Gastroesophageal sphincter (tissue), 4 donors: ENCODE measurements around the gene RNF44. TPM values are rescaled to one million over a fixed set of nuclear protein-coding genes. Genes with fewer than 3 reads are reported as not detected.
A peak's percentile ranks its signal among the peaks of the same experiment; 100 is the strongest.

Experiments
- ATAC-seq: fragments of 150-250 bp; one replicate; pipeline ENCODE4 v1.9.1; 2016; ENCODE audit warnings: mild to moderate bottlenecking, moderate library complexity
- H3K27ac ChIP-seq, 4 donors: fragments of 200-600 bp; sonication (generic) in 3 of 4; 1 replicate in 3 of 4; 2 replicates in 1 of 4; pipeline ENCODE4 v1.5.1; 2016 to 2019
- H3K27me3 ChIP-seq: fragments of 200-600 bp; sonication (generic); one replicate; pipeline ENCODE4 v1.5.1; 2019
- H3K36me3 ChIP-seq, 2 donors: fragments of 200-600 bp; sonication (generic); one replicate each; pipeline ENCODE4 v1.5.1; 2019; ENCODE audit warnings: control low read depth in 1 of 2
- H3K4me1 ChIP-seq, 3 donors: fragments of 200-600 bp; sonication (generic); 1 replicate in 2 of 3; 2 replicates in 1 of 3; pipeline ENCODE4 v1.5.1; 2016 to 2019; ENCODE audit warnings: control low read depth in 2 of 3
- H3K4me3 ChIP-seq, 2 donors: fragments of 200-600 bp; sonication (generic); one replicate each; pipeline ENCODE4 v1.5.1; 2019; ENCODE audit warnings: mild to moderate bottlenecking in 1 of 2, moderate library complexity in 1 of 2
- H3K9me3 ChIP-seq, 3 donors: fragments of 200-600 bp; sonication (generic); one replicate each; pipeline ENCODE4 v1.5.1; 2017 to 2019; ENCODE audit warnings: control low read depth in 2 of 3
- EP300 ChIP-seq: sonication (generic); formaldehyde crosslinking; IDR thresholded peaks from one replicate; pipeline ENCODE4 v1.6.1; 2017; ENCODE audit warnings: antibody characterized with exemption, mild to moderate bottlenecking
- POLR2A ChIP-seq, 2 donors: fragments of 450-650 bp; IDR thresholded peaks; one replicate each; pipeline ENCODE4 v1.6.1; 2017; ENCODE audit warnings: antibody characterized with exemption in 2 of 2, mild to moderate bottlenecking in 2 of 2, moderate library complexity in 1 of 2
- POLR2AphosphoS5 ChIP-seq: sonication (generic); formaldehyde crosslinking; IDR thresholded peaks from one replicate; pipeline ENCODE4 v1.6.1; 2017; ENCODE audit warnings: antibody characterized with exemption
- WGBS, 2 donors: methylation state at CpG; one replicate each; pipeline ENCODE4 v1.1.5; 2018; ENCODE audit warnings: low coverage in 1 of 2; 5-methylcytosine and 5-hydroxymethylcytosine counted together
- total RNA-seq, 4 donors: library from RNA; depleted of rRNA; stranded (reverse); fragments of >200 nt; gene quantifications; one replicate each; pipeline ENCODE4 v1.1.0, GENCODE V29; 2016
- TF ChIP-seq, protein P1 (sequence below), 4 experiments: fragments of 200-600 bp in 2 of 4; fragments of 450-650 bp in 2 of 4; sonication (generic) in 1 of 4; IDR thresholded peaks; one replicate each; pipeline ENCODE4 v1.5.1; 2017 to 2019; ENCODE audit warnings: antibody characterized with exemption in 4 of 4, mild to moderate bottlenecking in 2 of 4, moderate library complexity in 2 of 4

RNF44 gene
- total RNA-seq, result 10 to 100 TPM in 3 of 4 donors, 1 to 10 TPM in 1; 8.9 to 15.9 (median 12.4) TPM

DNA sequence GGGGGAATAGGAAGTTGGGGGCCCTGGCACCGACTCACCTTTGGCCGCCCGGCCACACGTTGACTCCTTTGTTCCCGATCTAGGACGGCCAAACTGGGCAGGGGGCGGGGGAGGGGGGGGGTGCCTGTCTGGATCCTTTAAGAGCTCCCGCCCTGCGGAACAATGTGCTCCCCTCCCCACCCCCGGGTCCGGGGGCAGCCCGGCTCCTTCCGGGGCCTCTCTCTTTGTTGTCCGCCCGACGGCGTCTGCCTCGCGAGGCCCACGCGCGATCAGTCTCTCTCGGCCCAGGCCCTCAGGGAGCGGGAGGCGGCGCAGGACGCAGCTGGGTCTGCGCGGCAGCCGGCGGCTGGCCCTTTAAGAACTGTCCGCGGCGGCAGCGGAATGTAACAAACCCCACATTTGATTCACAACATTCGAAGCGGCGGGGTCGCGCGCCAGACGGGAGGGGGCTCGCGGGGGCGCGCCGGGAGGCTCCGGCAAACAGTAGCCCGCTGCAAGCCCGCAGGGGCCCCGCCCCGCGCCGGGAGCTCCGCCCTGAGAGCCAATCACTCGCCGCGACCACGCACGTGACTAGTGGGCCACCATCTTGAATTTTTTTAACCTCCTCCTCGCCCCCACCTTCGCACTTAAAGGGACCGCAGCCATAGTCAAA is at the start of gene RNF44:
RNF44 (minus strand) TSS at position 501 of the 652 bp plus-strand sequence. CDS start 4,930 bp downstream, outside the sequence.
- Histone ChIP-seq H3K4me3 (peak within 1 kb of the TSS; percentile 61 to 93), H3K4me1 (peaks cover 0 to 69% (median 42%) of the 10 kb centered on the region in 3 donors), H3K27me3 (no peaks in the 10 kb centered on the region), H3K27ac (peak within 1 kb of the TSS; percentile 90 to 100 (median 97)), H3K9me3 (no peaks in the 10 kb centered on the region), H3K36me3 (peaks cover 0 to 1% of the 10 kb centered on the region in 2 donors)
- 0% methylated on average over 3 of the region's 63 CpGs; no CpG with 5 or more reads in 1 of the 2 donors for WGBS, 2 donors
- TF ChIP-seq POLR2A (IDR thresholded peaks at IDR 0.05) (peak; percentile 51 to 60), EP300 (no peak), POLR2AphosphoS5 (peak; percentile 45)
- ATAC-seq, result peak; percentile 87

DNA sequence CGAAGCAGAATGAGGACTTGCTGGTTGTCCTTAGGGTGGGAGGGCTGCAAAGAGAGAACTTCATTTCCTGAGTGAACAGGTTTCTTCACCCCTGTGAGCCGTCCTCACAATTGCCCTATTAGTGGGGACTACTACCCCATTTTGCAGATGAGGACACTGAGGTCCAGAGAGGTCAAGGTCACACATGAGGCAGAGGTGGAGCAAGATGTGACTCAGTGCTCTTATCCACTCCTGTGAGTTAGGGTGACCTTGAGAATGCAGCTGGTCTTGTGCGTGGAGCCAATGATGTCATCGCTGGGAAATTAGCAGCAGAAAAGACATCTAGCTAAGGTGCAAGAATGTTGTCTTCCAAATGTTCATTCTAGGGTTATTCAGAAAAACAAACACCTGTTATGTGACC is 45.9 kb upstream of the RNF44 start:
- no peak for ATAC-seq
- 89% methylated on average over 3 of the region's 4 CpGs for WGBS, 2 donors
- H3K4me3 ChIP-seq, result no peak overlapping the region
- H3K27ac ChIP-seq, result no peak overlapping the region
- no peak for TF ChIP-seq POLR2A (IDR thresholded peaks at IDR 0.05)
- TF ChIP-seq POLR2AphosphoS5, result no peak
- no peak for TF ChIP-seq EP300
- TF ChIP-seq, protein P1, sequence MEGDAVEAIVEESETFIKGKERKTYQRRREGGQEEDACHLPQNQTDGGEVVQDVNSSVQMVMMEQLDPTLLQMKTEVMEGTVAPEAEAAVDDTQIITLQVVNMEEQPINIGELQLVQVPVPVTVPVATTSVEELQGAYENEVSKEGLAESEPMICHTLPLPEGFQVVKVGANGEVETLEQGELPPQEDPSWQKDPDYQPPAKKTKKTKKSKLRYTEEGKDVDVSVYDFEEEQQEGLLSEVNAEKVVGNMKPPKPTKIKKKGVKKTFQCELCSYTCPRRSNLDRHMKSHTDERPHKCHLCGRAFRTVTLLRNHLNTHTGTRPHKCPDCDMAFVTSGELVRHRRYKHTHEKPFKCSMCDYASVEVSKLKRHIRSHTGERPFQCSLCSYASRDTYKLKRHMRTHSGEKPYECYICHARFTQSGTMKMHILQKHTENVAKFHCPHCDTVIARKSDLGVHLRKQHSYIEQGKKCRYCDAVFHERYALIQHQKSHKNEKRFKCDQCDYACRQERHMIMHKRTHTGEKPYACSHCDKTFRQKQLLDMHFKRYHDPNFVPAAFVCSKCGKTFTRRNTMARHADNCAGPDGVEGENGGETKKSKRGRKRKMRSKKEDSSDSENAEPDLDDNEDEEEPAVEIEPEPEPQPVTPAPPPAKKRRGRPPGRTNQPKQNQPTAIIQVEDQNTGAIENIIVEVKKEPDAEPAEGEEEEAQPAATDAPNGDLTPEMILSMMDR (IDR thresholded peaks at IDR 0.05), result no peak
- no peaks in the 10 kb centered on the region for H3K36me3 ChIP-seq
- H3K9me3 ChIP-seq, result peaks cover 0 to 25% (median 0%) of the 10 kb centered on the region in 3 donors
- H3K4me1 ChIP-seq, result no peaks in the 10 kb centered on the region
- peaks cover 7% of the 10 kb centered on the region for H3K27me3 ChIP-seq

DNA sequence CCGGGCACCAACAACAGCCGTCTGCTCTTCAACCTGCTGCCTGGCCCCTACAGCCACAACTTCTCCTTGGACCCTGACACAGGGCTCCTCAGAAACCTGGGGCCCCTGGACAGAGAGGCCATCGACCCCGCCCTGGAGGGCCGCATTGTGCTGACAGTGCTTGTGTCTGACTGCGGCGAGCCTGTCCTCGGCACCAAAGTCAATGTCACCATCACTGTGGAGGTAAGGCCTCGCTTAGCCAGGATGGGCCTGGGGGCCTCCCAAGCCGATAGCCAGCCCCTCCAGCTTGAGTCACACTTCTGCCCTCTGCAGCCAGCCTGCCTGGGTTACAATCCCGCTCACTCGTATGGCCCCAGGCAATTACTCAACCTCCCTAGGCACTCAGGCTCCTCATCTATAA is 44.2 kb upstream of the RNF44 start:
- WGBS, 2 donors, result 46 to 83% methylated on average over 2 to 6 of the region's 12 CpGs
- ATAC-seq, result no peak
- Histone ChIP-seq H3K4me3 (no peak overlapping the region), H3K27ac (no peak overlapping the region), H3K4me1 (no peaks in the 10 kb centered on the region), H3K9me3 (peaks cover 0 to 25% (median 0%) of the 10 kb centered on the region in 3 donors), H3K27me3 (peaks cover 3% of the 10 kb centered on the region), H3K36me3 (no peaks in the 10 kb centered on the region)
- TF ChIP-seq POLR2AphosphoS5 (no peak), POLR2A (IDR thresholded peaks at IDR 0.05) (no peak), EP300 (no peak)
- TF ChIP-seq, protein P1 (IDR thresholded peaks at IDR 0.05), result no peak

GRCh38 chr5:176579323-176579722 is 42.1 kb upstream of the RNF44 start:
- H3K27ac ChIP-seq, result no peak overlapping the region

DNA sequence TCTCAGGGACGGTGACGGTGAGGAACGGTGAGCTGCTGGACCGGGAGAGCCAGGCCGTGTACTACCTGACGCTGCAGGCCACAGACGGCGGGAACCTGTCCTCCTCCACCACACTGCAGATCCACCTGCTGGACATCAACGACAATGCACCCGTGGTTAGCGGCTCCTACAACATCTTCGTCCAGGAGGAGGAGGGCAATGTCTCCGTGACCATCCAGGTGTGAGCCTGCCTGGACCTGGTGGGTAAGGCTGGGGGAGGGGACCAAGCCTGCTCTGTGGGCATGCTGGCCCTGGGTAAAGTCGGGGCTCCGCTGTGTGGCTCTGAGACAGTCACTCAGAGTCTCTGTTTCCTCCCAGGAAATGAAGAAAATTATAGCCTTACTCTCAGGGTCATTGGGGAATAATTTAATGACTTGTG is 41.2 kb upstream of the RNF44 start:
- peaks cover 20% of the 10 kb centered on the region for H3K27me3 ChIP-seq
- 0 to 5% methylated on average over 1 to 3 of the region's 15 CpGs for WGBS, 2 donors
- TF ChIP-seq, protein P1 (IDR thresholded peaks at IDR 0.05), result peak in 3 of 4 experiments; percentile 38 to 55 (median 55)
- no peak for TF ChIP-seq POLR2AphosphoS5
- no peaks in the 10 kb centered on the region for H3K4me1 ChIP-seq
- no peaks in the 10 kb centered on the region for H3K9me3 ChIP-seq
- ATAC-seq, result no peak
- H3K4me3 ChIP-seq, result no peak overlapping the region
- no peak overlapping the region for H3K27ac ChIP-seq
- H3K36me3 ChIP-seq, result no peaks in the 10 kb centered on the region

More at GRCh38 chr5:176579323-176579722, 42.1 kb upstream of the RNF44 start:
- no peak for ATAC-seq
- peaks cover 13% of the 10 kb centered on the region for H3K27me3 ChIP-seq
- TF ChIP-seq, protein P1 (IDR thresholded peaks at IDR 0.05), result no peak
- TF ChIP-seq POLR2A (IDR thresholded peaks at IDR 0.05), result no peak
- TF ChIP-seq EP300, result no peak
- no peak for TF ChIP-seq POLR2AphosphoS5
- no peak overlapping the region for H3K4me3 ChIP-seq
- H3K9me3 ChIP-seq, result peaks cover 0 to 8% (median 0%) of the 10 kb centered on the region in 3 donors
- WGBS, 2 donors, result 90% methylated on average over 2 of the region's 4 CpGs; no CpG with 5 or more reads in 1 of the 2 donors
- H3K36me3 ChIP-seq, result no peaks in the 10 kb centered on the region
- no peaks in the 10 kb centered on the region for H3K4me1 ChIP-seq
